Measurements from ENCODE around the gene CLECL1. TPM values are rescaled to one million over a fixed set of nuclear protein-coding genes. Genes with fewer than 3 reads are reported as not detected.

CLECL1 gene
- total and polyA plus RNA-seq, 2 of the 4 experiments (the other 2 are of a cell fraction) = not detected

GRCh38 chr12:9779209-9779608 lies 46.3 kb upstream of the CLECL1 start:
- Histone ChIP-seq H3K18ac (ENCODE audit: low read depth, low read length) (no peak overlapping the region), H3K27ac (ENCODE audit: insufficient read depth, low read length) (no peak overlapping the region), H3K4me1 (ENCODE audit: control insufficient read depth, insufficient read depth, low read length) (no peaks in the 10 kb centered on the region), H2BK15ac (ENCODE audit: low read depth, low read length) (no peak overlapping the region), H3K79me1 (ENCODE audit: low read depth in 1 of 2, low read length in 2 of 2) (no peaks in the 10 kb centered on the region), H3K4ac (ENCODE audit: low read depth, low read length) (no peak overlapping the region), H3K9me3 (ENCODE audit: control insufficient read depth, insufficient read depth, low read length) (no peaks in the 10 kb centered on the region), H2AK9ac (replicated peaks; ENCODE audit: low read depth, low read length, poor library complexity) (no peak overlapping the region), H3K36me3 (ENCODE audit: control insufficient read depth, insufficient read depth, low read length) (no peaks in the 10 kb centered on the region), H3K4me2 (ENCODE audit: low read depth, low read length) (no peak overlapping the region), H2BK20ac (ENCODE audit: low read depth, low read length) (no peak overlapping the region), H3K14ac (replicated peaks; ENCODE audit: low read depth, low read length) (no peak overlapping the region), H2AK5ac (ENCODE audit: low read depth, low read length) (no peak overlapping the region), H3K9ac (ENCODE audit: low read depth, low read length) (no peak overlapping the region), H4K20me1 (ENCODE audit: insufficient read depth, low read length) (no peaks in the 10 kb centered on the region), H2BK120ac (ENCODE audit: low read depth, low read length) (no peak overlapping the region), H3K27me3 (ENCODE audit: control insufficient read depth, insufficient read depth, low read length) (no peaks in the 10 kb centered on the region), H4K8ac (ENCODE audit: low read depth in 2 of 2, low read length in 2 of 2) (no peak overlapping the region), H3K23ac (ENCODE audit: low read depth, low read length) (no peak overlapping the region), H3K56ac (ENCODE audit: extremely low read depth, insufficient read depth, low read length) (no peak overlapping the region), H3K9me1 (ENCODE audit: insufficient read depth, low read length) (no peaks in the 10 kb centered on the region), H2BK5ac (ENCODE audit: low read depth, low read length, poor library complexity, severe bottlenecking) (no peak overlapping the region), H2AFZ (replicated peaks; ENCODE audit: low read length, poor library complexity) (no peak overlapping the region), H4K91ac (ENCODE audit: insufficient read depth, low read depth, low read length) (no peak overlapping the region), H3K4me3 (ENCODE audit: insufficient read depth, low read depth, low read length) (no peak overlapping the region), H4K5ac (ENCODE audit: low read depth, low read length) (no peak overlapping the region)
- ATAC-seq (ENCODE audit: low read depth) (no peak), DNase-seq (no peak)
- BruUV-seq (replicated peaks) = no TSS peak
- intact Hi-C loops (cut with micrococcal nuclease) = no loop called here
- dilution Hi-C loops (cut with HindIII; ENCODE audit: low sequenced_read_pairs, unreplicated experiment) = no loop called here
- in situ Hi-C loops (cut with MboI; ENCODE audit: low sequenced_read_pairs) = no loop called here
- no peak for TF ChIP-seq MAZ (IDR thresholded peaks at IDR 0.05; ENCODE audit: borderline replicate concordance, low read depth, low read length)
- no peak for TF ChIP-seq USF2 (IDR thresholded peaks at IDR 0.05; ENCODE audit: low read depth, low read length)
- TF ChIP-seq MAFK (IDR thresholded peaks at IDR 0.05; ENCODE audit: low read depth, low read length) = no peak
- TF ChIP-seq SMC3 (IDR thresholded peaks at IDR 0.05; ENCODE audit: low read depth, low read length) = no peak
- TF ChIP-seq CEBPB (IDR thresholded peaks at IDR 0.05; ENCODE audit: low read depth, low read length) = no peak
- no peak for TF ChIP-seq FOS (IDR thresholded peaks at IDR 0.05; ENCODE audit: low read depth, low read length)
- no peak for TF ChIP-seq RAD21 (IDR thresholded peaks at IDR 0.05; ENCODE audit: low read length)
- TF ChIP-seq MXI1 (IDR thresholded peaks at IDR 0.05; ENCODE audit: borderline replicate concordance, low read depth, low read length) = no peak
- TF ChIP-seq NFE2L2 (IDR thresholded peaks at IDR 0.05; ENCODE audit: low read depth, low read length) = no peak
- no peak for TF ChIP-seq RFX5 (IDR thresholded peaks at IDR 0.05; ENCODE audit: low read depth, low read length)
- TF ChIP-seq, protein P1, sequence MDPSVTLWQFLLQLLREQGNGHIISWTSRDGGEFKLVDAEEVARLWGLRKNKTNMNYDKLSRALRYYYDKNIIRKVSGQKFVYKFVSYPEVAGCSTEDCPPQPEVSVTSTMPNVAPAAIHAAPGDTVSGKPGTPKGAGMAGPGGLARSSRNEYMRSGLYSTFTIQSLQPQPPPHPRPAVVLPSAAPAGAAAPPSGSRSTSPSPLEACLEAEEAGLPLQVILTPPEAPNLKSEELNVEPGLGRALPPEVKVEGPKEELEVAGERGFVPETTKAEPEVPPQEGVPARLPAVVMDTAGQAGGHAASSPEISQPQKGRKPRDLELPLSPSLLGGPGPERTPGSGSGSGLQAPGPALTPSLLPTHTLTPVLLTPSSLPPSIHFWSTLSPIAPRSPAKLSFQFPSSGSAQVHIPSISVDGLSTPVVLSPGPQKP (IDR thresholded peaks at IDR 0.05; ENCODE audit: borderline replicate concordance, low read depth, low read length) = no peak
- TF ChIP-seq BHLHE40 (IDR thresholded peaks at IDR 0.05; ENCODE audit: low read depth, low read length) = no peak
- no peak for TF ChIP-seq POLR2A (IDR thresholded peaks at IDR 0.05; ENCODE audit: low read depth, low read length)
- TF ChIP-seq RCOR1 (IDR thresholded peaks at IDR 0.05; ENCODE audit: insufficient replicate concordance, low read length) = no peak
- CTCF ChIA-PET = no interaction called here
- no CpG with 5 or more reads among the region's 4 CpGs for WGBS, 2 experiments (ENCODE audit: extremely low coverage in 2 of 2, insufficient read length in 1 of 2)
- POLR2A ChIA-PET (ENCODE audit: unreplicated experiment) = no interaction called here
